GM18868 (cell line): ENCODE results near the gene RARRES2.
"Not testable (repeated sequence)": the region's sequence is repeated elsewhere in the genome, so short reads cannot be mapped to it uniquely, and the experiment has no call there.

Experiments
- ATAC-seq: cut with Tn5 transposase; IDR thresholded peaks from one replicate; pipeline ENCODE4 v1.9.1; 2021; ENCODE audit warnings: mild to moderate bottlenecking, moderate library complexity; ENCODE audit not compliant: unreplicated experiment

RARRES2 gene

DNA sequence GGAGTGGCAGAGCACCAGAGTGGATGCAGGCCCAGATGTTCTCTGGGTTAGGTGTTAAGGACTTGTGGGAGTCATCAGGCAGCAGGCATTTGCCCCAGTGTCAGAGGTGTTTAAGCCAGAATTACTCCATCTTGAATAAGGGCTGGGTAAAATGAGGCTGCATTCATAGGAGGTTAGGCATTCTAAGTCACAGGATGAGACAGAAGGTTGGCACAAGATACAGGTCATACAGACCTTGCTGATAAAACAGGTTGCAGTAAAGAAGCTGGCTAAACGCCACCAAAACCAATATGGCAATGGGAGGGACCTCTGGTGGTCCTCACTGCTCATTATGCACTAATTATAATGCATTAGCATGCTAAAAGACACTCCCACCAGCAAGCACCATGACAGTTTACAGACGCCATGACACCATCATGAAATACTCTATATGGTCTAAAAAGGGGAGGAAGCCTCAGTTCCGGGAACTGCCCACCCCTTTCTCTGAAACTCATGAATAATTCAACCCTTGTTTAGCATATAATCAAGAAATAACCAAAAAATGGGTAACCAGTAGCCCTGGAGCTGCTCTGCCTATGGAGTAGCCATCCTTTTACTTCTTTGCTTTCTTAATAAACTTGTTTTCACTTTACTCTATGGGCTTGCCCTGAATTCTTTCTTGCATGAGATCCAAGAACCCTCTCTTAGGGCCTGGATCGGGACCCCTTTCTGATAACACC, 19.2 kb downstream of the RARRES2 start:
- ATAC-seq = peak; percentile 33

DNA sequence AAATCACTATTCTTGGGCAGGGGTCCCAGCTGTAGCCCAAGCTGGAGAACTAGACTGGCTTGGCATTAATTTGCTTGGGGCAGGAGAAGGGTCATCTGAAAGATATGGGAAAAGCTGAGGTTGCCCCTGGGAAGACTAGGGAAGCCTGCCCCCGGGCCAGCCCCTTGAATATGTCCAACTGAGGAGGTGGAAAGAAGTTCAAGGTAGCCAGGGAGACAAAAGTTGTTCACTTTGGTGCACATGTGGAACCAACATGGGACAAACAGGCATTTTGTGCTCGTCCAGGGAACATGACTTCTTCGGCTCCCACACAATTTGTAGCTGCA, 19.7 kb downstream of the RARRES2 start:
- ATAC-seq = no peak

DNA sequence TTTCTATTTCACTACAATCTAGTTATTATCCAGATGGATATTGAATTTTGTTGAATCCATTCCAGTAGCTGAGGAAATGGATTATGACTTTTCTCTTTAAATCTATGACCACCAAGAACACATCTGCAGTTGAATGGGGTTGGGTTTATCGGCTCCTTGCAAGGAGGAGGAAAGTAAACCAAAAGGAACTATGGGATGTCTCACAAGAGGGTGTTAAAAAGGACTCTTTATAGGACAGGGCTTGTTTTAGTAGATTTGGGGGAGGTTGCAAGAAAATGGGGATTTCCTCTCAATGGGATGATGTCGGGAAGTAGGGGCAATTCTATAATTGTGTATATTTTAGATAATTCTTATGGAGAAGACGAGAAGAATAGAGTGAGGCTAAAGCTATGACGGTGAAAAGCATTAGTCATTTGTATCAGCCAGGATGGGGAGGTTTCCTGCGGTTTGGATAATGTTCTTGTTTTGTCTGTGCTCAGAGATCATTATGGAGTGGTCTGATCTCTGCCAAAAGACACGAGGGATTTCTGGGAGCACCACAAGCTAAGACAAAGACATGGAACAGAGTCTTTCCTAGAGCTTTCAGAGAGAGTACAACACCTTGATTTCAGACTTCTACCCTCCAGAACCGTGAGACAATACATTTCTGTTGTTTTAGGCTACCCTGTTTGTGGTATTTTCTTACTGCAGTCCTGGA, 23.5 kb downstream of the RARRES2 start:
- ATAC-seq = no peak

DNA sequence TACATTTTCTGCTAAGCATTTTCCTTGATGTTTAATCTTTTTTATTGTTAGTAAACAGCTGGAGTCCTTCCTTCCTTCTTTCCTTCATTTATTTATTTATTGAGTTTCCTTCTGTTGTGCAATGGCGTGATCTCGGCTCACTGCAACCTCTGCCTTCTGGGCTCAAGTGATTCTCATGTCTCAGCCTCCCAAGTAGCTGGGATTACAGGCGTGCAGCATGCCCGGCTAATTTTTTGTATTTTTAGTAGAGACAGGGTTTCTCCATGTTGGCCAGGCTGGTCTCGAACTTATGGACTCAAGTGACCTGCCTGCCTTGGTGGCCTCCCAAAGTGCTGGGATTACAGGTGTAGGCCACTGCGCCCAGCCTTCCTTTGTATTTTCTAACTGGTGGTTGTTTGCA, 24.4 kb downstream of the RARRES2 start:
- ATAC-seq = not testable (repeated sequence)

DNA sequence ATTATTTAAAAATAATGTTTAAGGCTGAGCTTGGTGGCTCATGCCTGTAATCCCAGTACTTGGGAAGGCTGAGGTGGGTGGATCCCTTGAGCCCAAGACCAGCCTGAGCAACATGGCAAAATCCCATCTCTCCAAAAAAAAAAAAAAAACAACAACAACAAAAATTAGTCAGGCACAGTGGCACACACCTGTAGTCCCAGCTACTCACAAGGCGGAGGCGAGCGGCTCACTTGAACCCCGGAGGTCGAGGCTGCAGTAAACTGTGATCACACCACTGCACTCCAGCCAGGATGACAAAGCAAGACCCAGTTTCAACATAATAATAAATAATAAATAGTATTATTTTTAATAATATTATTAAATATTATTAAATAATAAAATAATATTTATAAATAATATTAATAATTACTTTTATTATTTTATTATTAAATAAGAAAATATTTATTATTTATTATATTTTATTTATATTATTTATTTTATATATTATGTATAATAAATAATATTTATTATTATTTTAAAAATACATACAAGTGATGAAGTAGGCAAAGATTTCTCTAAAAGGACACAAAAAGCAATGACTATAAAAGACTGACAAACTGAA, 26.7 kb downstream of the RARRES2 start:
- ATAC-seq = no peak

DNA sequence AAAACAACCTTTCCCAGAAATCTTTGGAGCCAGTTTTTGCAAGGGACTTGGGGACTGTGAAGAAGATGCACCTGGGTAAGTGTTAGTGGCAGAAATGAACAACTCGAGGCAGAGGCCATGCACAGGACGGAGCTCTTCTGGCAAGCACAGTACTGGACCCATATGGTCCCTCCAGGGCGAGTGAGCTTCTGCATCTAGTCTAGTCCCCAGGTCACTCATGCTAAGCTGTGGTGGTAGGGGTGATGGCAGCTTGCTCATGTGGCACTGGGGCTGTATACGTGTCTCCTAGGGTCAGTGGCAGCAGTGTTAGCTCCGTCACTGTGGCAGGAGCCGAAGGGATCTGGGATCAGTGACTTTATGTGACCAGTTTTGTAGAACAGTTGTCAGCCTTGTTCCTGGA, 27.6 kb downstream of the RARRES2 start:
- ATAC-seq = no peak

DNA sequence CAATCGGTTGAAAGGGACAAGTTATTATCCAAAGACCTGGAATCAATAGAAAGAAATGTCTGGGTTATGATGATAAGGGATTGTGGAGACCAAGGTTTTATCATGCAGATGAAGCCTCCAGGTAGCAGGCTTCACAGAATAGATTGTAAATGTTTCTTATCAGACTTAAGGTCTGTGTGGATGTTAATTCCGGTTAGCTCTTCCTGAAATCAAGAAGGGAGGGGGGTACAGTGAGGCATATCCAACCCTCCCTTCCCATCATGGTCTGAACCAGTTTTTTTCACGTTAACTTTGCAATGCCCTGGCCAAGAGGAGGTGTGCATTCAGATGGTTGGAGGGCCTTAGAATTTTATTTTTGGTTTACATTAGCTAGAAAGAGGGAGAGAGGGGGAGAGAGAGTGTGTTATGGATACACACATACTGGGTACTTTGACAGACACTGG, 28.0 kb downstream of the RARRES2 start:
- no peak for ATAC-seq

DNA sequence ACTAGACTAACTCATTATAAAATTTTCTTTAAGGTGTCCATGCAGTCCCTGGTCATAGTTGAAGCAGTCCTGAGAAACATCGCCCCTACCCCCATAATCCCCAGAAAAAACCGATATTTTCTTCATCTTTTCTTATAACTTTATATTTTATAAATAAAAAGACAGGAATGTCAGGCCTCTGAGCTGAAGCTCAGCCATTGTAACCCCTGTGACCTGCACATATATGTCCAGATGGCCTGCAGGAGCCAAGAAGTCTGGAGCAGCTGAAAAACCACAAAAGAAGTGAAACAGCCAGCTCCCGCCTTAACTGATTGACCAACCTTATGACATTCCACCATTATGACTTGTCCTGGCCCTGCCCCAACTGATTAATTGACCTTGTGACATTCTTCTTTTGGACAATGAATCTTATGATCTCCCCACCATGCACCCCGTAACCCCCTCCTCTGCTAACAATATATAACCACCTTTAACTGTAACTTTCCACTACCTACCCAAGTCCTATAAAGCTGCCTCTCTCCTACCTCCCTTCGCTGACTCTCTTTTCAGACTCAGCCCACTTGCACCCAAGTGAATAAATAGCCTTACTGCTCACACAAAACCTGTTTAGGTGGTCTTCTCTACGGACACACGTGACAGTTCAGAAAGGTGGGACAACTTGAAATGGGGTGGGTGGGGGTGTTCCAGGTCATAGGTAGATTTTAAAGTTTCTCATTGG, 28.6 kb downstream of the RARRES2 start:
- not testable (repeated sequence) for ATAC-seq

DNA sequence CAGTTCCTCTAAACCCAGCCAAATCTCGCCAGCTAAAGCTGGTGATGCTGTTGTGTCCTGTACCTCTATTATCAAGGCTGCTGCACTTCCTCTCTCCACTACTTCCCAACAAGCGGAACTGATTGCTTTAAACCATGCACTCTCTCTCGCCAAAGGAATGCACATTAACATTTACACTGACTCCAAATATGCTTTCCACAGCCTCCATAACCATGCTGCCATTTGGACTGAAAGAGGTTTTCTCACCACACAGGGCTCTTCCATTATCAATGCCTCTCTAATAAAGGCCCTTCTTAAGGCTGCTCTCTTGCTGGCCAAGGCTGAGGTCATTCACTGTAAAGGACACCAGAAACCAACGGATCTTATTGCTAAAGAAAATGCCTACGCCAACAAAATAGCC, 29.7 kb downstream of the RARRES2 start:
- no peak for ATAC-seq

DNA sequence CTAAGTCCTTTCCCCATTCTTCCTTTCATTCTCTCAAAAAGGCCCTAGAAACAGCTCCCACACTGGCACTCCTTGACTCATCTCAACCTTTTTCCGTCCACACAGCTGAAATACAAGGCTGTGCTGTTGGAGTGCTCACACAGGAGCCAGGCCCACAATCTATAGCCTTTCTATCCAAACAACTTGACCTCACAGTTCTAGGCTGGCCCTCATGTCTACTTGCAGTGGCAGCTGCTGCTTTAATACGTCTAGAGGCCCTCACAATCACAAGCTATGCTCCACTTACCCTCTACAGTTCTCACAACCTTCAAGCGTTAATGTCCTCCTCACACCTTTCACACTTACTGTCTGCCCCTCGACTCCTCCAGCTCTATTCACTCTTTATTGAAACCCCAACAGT, 30.3 kb downstream of the RARRES2 start:
- ATAC-seq = no peak

DNA sequence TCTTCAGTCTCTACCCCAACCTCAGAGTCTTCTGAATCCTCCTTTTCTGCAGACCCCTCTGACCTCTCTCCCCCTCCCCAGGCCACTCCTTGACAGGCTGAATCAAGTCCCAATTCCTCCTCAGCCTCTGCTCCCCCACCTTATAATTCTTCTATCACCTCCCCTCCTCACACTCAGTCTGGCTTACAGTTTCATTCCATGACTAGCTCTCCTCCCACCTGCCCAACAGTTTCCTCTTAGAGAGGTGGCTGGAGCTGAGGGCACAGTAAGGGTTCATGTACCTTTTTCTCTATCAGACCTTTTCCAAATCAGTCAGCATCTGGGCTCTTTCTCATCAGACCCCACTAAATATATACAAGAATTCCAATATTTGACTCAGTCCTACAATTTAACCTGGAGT, 32.9 kb downstream of the RARRES2 start:
- no peak for ATAC-seq

DNA sequence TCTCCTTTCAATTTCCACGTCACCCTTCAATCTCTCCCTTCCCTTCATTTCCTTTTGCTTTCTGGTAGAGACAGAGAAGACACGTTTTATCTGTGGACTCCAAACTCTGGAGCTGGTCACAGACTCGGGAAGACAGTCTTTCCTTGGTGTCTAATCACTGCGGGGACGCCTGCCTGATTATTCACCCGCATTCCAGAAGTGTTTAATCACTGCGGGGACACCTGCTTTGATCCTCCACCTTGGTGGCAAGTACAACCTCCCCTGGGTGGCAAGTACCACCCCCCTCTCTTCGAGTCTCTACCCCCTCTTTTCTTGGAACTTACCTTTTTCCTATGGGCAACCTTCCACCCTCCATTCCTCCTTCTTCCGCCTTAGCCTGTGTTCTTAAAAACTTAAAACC, 33.5 kb downstream of the RARRES2 start:
- no peak for ATAC-seq

DNA sequence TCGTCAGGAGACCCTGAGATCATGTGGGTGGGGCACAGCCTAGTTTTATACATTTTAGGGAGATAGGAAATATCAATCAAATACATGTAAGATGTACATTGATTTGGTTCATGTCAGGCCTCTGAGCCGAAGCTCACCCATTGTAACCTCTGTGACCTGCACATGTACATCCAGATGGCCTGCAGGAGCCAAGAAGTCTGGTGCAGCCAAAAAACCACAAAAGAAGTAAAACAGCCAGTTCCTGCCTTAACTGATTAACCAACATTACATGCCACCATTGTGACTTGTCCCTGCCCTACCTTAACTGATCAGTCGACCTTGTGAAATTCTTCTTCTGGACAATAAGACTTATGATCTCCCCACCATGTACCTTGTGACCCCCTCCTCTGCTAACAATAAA, 34.3 kb downstream of the RARRES2 start:
- ATAC-seq = no peak

DNA sequence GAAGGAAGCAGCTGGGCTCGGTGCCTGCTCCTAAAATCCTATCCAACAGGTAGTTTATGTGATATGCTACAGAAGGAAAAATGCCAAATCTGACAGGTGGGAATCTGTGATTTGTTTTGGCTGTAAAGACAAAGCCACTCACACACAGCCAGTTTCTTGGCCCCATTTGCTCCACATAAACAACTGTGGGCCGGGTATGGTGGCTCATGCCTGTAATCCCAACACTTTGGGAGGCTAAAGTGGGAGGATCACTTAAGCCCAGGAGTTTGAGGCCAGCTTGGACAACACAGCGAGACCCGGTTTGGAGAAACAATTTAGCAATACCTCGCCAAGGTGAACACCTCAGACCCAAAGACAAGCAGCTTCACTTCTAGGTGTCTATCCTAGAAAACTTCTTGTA, 35.1 kb downstream of the RARRES2 start:
- not testable (repeated sequence) for ATAC-seq

DNA sequence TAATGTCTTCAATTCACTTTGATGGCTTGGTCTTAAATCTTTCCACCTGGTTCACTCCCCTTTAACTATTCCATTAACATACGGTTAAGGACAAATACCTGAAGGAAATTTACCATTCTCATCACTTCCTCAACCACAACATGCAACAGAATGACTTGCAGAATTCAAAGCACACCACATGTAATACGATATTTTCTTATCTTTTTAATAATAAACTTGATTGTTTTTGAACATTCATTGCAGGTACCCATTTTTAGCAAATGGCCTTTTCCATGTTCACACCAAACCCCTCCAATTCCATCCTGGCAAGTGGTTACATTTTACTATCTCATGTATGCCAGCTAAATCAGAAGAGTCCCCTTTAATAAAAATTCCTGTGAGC, 35.5 kb downstream of the RARRES2 start:
- ATAC-seq = not testable (repeated sequence)

DNA sequence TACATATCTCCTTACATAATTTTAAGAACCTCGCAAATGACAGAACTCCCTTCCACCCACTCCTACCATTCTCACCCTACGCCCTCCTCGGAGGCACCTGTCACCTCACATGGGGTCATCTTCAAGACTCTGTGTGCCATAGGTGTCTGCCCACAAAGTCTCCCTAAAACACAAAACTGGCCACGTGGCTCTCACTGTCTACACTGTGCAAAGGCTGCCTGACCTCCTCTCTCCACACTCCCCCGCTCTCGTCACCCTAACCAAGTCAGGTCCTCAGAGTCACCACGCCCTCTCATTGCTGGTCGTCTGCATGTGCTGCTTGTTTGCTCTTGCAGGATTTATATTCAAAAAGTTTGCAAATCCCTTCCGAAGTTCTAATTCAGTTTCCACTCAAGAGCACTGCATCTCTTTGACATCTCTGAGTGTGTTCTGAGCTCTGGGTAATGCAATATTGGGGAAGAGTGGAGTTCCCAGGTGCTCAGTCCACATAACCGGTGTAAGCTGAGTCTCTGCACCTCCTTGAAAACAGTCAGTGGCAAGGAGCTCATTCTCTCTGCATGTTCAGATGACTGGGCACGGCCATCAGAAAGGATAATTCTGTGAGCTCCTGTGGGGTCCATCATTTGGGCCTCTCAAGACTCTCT, 36.0 kb downstream of the RARRES2 start:
- not testable (repeated sequence) for ATAC-seq

DNA sequence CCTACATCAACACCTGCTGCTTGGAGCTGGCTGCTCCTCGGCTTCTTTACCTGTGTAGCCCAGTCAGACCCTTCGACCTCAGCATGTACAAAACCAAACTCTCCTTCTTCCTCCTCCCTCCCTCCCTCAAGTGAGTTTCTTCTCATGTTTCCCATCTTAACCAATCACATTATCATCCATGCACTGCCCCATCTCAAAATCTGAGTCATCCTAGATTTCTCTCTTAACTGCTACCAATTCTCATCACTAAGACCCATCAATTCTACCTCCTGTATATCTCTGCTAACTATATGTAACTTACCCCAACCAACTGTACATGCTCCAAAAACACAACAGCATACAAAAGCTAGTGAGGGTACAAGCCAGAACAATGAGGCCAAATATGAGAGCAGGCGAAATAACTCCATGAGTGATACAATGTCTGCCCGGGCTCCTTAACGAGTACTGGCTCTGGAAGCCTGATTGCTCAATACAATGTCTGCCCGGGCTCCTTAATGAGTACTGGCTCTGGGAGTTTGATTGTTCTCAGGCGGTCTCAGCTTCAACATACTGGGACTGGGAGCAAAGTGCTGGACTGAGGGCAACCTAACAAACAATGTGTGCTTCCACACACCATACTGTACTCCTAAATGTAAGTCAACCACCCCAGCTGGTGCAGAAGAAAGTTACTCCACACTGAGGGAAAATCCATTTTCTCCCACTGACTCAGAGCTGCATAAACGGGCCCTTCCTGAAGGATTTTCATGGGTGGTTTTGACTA, 36.8 kb downstream of the RARRES2 start:
- ATAC-seq = not testable (repeated sequence)

DNA sequence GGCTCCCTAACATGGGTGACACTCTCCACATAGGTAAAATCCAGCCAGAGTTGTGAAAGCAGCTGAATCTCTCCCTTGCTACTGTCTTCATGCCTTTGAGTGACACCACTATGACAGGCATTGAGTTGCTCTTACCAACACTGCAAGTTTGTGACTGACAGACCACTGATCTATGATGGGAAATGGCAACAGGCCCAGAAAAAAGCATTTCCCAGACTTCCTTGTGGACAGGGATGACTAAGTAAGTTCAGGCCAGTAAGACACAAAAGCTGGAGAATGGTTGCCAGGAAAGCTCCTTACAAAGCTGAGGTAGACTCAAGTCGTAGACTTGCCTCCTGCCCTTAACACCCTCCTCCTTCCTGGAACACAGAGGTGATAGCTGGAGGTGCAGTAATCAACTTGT, 38.5 kb downstream of the RARRES2 start:
- ATAC-seq = not testable (repeated sequence)

DNA sequence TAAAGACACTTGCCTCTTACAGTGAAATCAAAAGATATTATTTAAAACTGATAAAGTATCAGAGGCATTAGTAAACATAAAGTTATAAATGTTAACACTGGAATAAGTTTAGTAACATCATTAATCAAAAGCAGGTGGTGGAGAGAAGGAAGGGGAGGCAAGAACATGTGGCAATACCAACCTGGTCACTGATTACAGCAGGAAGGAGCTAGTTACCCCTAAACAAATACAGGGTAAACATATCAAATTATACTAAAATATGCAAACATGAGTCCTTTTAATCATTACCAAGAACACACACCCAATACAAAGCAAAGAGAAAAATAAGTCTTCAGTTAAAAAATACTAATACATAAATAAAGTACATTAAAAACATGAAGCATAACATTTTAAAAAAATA, 43.5 kb downstream of the RARRES2 start:
- not testable (repeated sequence) for ATAC-seq

DNA sequence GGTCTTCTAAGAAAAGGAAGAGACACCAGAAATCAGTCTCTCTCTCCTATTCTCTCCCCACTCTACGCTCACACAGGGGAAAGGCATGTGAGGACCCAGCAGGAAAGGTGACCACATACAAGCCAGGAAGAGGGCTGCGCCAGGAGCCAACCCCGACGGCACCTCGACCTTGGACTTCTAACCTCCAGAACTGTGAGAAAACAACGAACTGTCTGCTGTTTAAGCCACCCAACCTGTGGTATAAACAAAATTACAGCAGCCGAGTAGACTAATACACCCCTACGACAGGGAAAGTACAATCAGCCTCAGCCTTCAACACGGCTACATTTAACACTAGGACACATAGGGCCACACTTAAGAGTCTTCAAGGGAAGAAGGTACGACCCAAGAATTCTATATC, 44.6 kb downstream of the RARRES2 start:
- ATAC-seq = not testable (repeated sequence)
